Suprapubic skin (tissue), 4 donors: ENCODE data around the gene FRYL.

Experiments used
- CTCF ChIP-seq, 2 donors: fragments of 200-600 bp in 1 of 2; fragments of 450-650 bp in 1 of 2; sonication (generic) in 1 of 2; IDR thresholded peaks; one replicate each; pipeline ENCODE4 v1.5.1; 2016 to 2019; ENCODE audit warnings: antibody characterized with exemption in 2 of 2, mild to moderate bottlenecking in 1 of 2, moderate library complexity in 1 of 2
- POLR2A ChIP-seq, 2 donors: fragments of 450-650 bp; IDR thresholded peaks; one replicate each; pipeline ENCODE4 v1.6.1; 2017; ENCODE audit warnings: antibody characterized with exemption in 2 of 2, mild to moderate bottlenecking in 2 of 2, moderate library complexity in 2 of 2
- POLR2AphosphoS5 ChIP-seq, 3 donors: sonication (generic); formaldehyde crosslinking; IDR thresholded peaks; one replicate each; pipeline ENCODE4 v1.6.1; 2017; ENCODE audit warnings: antibody characterized with exemption in 3 of 3

GRCh38 chr4:48629458-48629857, 150.6 kb downstream of the FRYL start:
- TF ChIP-seq CTCF (IDR thresholded peaks at IDR 0.05) = no peak
- no peak for TF ChIP-seq POLR2AphosphoS5 (IDR thresholded peaks at IDR 0.05)
- TF ChIP-seq POLR2A (IDR thresholded peaks at IDR 0.05) = no peak
